Panc1 (cell line): ENCODE data around the gene RNF213. TPM values are rescaled to one million over a fixed set of nuclear protein-coding genes. Genes with fewer than 3 reads are reported as not detected.

Experiments used
- ATAC-seq: fragments of 200-7000 bp; cut with Tn5 transposase; 2 replicates; pipeline ENCODE4 v1.9.1; 2020; ENCODE audit warnings: mild to moderate bottlenecking, moderate library complexity
- BruUV-seq: library from RNA; stranded (reverse); fragments of 400-500 nt; replicated peaks from 2 replicates; lab custom pipeline; 2021; lab: Mats Ljungman, UMichigan
- CTCF ChIA-PET: fragments of 300-600 bp; sonication (Branson Sonifier 250); formaldehyde crosslinking; loops from one replicate; lab custom pipeline; 2022; ENCODE audit warnings: antibody characterized with exemption; lab: Charles Lee
- POLR2A ChIA-PET: fragments of 300-600 bp; sonication (Branson Sonifier 250); formaldehyde crosslinking; loops from one replicate; lab custom pipeline; 2022; ENCODE audit warnings: antibody characterized with exemption; lab: Charles Lee
- DNase-seq: peaks from one replicate; pipeline ENCODE4 v3.0.0-alpha.2; 2010; ENCODE audit warnings: low read depth, low spot score
- H3K27ac ChIP-seq: 2 replicates; pipeline ENCODE4 v1.5.1; 2011; ENCODE audit warnings: mild to moderate bottlenecking, low read length, inconsistent platforms
- H3K27me3 ChIP-seq: fragments of 200-500 bp; sonication (Bioruptor generic); 2 replicates; pipeline ENCODE4 v1.6.0; 2014; ENCODE audit warnings: low read length, inconsistent platforms; ENCODE audit not compliant: control insufficient read depth, insufficient read depth
- H3K36me3 ChIP-seq: fragments of 200-500 bp; sonication (Bioruptor generic); 2 replicates; pipeline ENCODE4 v1.5.1; 2014; ENCODE audit warnings: inconsistent platforms, mild to moderate bottlenecking, low read length, moderate library complexity; ENCODE audit not compliant: control insufficient read depth, insufficient read depth
- H3K4me1 ChIP-seq: 2 replicates; pipeline ENCODE4 v1.5.1; 2011; ENCODE audit warnings: inconsistent platforms, mild to moderate bottlenecking, low read length, moderate library complexity; ENCODE audit not compliant: control insufficient read depth, insufficient read depth
- H3K4me3 ChIP-seq, 2 experiments: 2 replicates each; pipeline ENCODE4 v1.5.1; 2011 to 2012; ENCODE audit warnings: low read depth in 2 of 2, low read length in 2 of 2, mild to moderate bottlenecking in 2 of 2, inconsistent platforms in 1 of 2, moderate library complexity in 1 of 2
- H3K9me3 ChIP-seq: fragments of 200-500 bp; sonication (Bioruptor generic); 2 replicates; pipeline ENCODE4 v1.5.1; 2014; ENCODE audit warnings: low read depth, mild to moderate bottlenecking, inconsistent platforms, low read length, moderate library complexity; ENCODE audit not compliant: control insufficient read depth, insufficient read depth
- POLR2AphosphoS5 ChIP-seq: IDR thresholded peaks from 2 replicates; pipeline ENCODE4 v1.6.1; 2012; ENCODE audit warnings: mild to moderate bottlenecking, low read depth, low read length, moderate library complexity
- REST ChIP-seq, 2 experiments: IDR thresholded peaks; 2 replicates each; pipeline ENCODE4 v1.6.1; 2011 to 2012; ENCODE audit warnings: low read depth in 2 of 2, control low read depth in 1 of 2, low read length in 1 of 2, mild to moderate bottlenecking in 1 of 2, moderate library complexity in 1 of 2; ENCODE audit not compliant: insufficient read depth in 1 of 2
- SIN3A ChIP-seq: IDR thresholded peaks from 2 replicates; pipeline ENCODE4 v1.6.1; 2012; ENCODE audit warnings: low read depth, mild to moderate bottlenecking, low read length, moderate library complexity, borderline replicate concordance; ENCODE audit not compliant: insufficient read depth
- TCF7L2 ChIP-seq: IDR thresholded peaks from 2 replicates; pipeline ENCODE4 v1.6.1; 2011; ENCODE audit warnings: mild to moderate bottlenecking, low read depth, low read length, inconsistent platforms
- in situ Hi-C: cut with HindIII; loops from 2 replicates; pipeline ENCODE4 v1.10.0; 2016; ENCODE audit warnings: low sequenced_read_pairs, low pct_unique_long_range_greater_than_20kb
- intact Hi-C: fragments of 100-400 bp; cut with micrococcal nuclease; formaldehyde crosslinking; loops from one replicate; pipeline ENCODE4 v1.10.0; 2022; ENCODE audit not compliant: unreplicated experiment
- total RNA-seq: library from RNA; stranded (reverse); gene quantifications from one replicate; pipeline ENCODE4 v1.2.1, GENCODE V29; 2021; ENCODE audit not compliant: unreplicated experiment
- TF ChIP-seq, protein P1 (sequence below): fragments of 450-650 bp; IDR thresholded peaks from 2 replicates; pipeline ENCODE4 v1.5.1; 2017; ENCODE audit warnings: mild to moderate bottlenecking

RNF213 gene
- total RNA-seq, 1 experiment from 2014 or later = 230 TPM

DNA sequence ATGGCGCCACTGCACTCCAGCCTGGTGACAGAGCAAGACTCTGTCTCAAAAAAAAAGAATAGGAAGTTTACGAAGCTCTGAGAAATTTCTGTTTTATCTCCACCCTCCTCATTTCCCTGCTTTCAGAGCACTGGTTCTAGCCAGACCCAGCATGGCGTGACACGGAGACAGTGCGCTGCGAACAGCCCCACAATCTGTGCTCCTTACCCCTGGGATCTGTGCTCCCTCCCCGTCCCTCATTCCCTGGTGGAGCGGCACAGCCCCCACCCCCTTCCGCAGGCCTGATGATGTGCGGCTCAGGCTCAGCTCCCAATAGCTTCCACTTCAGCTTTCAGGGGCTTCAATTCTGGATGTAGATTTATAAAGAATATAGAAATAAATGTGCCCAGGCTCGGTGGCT is 98.2 kb downstream of the RNF213 start:
- ChIA-PET CTCF (no interaction called here), POLR2A (no interaction called here)

DNA sequence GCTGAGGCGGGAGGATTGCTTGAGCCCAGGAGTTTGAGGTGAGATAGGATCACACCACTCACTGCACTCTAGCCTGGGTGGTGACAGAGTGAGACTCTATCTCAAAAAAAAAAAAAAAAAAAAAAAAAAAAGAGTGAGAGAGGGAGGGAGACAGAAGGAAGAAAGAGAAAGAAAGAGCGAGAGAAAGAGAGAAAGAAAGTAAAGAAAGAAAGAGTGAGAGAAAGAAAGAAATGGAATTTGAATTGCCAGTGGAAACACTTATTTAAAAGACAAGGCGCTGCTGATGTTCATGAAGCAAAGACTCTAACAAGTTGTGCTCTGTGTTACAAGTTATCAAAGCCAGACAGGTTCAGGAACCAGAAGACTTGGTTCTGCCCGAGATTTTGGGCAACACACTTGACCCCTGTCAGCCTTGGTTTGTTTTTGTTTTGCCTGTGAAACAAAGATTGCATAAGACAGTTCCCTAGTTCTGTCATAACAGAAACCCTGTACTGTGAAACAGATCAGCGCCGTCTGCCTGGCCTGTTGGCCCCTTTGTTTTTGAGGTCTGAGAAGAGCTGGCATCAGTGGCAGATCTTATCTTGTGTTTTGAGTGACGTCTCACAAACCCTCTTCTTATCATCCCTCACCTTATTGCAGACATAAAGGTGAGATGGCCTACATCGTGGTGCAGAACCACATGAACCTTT is 98.9 kb downstream of the RNF213 start:
- Histone ChIP-seq H3K36me3 (peaks cover 53% of the 10 kb centered on the region), H3K9me3 (no peaks in the 10 kb centered on the region), H3K4me3 (no peak overlapping the region), H3K4me1 (no peaks in the 10 kb centered on the region), H3K27me3 (no peaks in the 10 kb centered on the region), H3K27ac (no peak overlapping the region)
- in situ Hi-C loops = no loop called here
- intact Hi-C loops = no loop called here
- ChIA-PET CTCF (no interaction called here), POLR2A (no interaction called here)
- ATAC-seq = no peak
- no peak for TF ChIP-seq TCF7L2
- TF ChIP-seq REST (IDR thresholded peaks at IDR 0.05; ENCODE audit: insufficient read depth in 1 of 2, low read depth in 2 of 2, low read length in 1 of 2) = no peak
- TF ChIP-seq, protein P1, sequence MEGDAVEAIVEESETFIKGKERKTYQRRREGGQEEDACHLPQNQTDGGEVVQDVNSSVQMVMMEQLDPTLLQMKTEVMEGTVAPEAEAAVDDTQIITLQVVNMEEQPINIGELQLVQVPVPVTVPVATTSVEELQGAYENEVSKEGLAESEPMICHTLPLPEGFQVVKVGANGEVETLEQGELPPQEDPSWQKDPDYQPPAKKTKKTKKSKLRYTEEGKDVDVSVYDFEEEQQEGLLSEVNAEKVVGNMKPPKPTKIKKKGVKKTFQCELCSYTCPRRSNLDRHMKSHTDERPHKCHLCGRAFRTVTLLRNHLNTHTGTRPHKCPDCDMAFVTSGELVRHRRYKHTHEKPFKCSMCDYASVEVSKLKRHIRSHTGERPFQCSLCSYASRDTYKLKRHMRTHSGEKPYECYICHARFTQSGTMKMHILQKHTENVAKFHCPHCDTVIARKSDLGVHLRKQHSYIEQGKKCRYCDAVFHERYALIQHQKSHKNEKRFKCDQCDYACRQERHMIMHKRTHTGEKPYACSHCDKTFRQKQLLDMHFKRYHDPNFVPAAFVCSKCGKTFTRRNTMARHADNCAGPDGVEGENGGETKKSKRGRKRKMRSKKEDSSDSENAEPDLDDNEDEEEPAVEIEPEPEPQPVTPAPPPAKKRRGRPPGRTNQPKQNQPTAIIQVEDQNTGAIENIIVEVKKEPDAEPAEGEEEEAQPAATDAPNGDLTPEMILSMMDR = no peak
- TF ChIP-seq POLR2AphosphoS5 = no peak
- no peak for TF ChIP-seq SIN3A
- no peak for DNase-seq
- BruUV-seq = no TSS peak

More for the DNA sequence above, 98.2 kb downstream of the RNF213 start:
- no peak for DNase-seq
- Histone ChIP-seq H3K4me1 (no peaks in the 10 kb centered on the region), H3K4me3 (no peak overlapping the region), H3K9me3 (no peaks in the 10 kb centered on the region), H3K36me3 (peaks cover 48% of the 10 kb centered on the region), H3K27me3 (no peaks in the 10 kb centered on the region), H3K27ac (no peak overlapping the region)
- no peak for TF ChIP-seq TCF7L2
- no peak for TF ChIP-seq POLR2AphosphoS5
- TF ChIP-seq, protein P1 = no peak
- TF ChIP-seq REST (IDR thresholded peaks at IDR 0.05; ENCODE audit: insufficient read depth in 1 of 2, low read depth in 2 of 2, low read length in 1 of 2) = no peak
- TF ChIP-seq SIN3A = no peak
- intact Hi-C loops = no loop called here
- no peak for ATAC-seq
- in situ Hi-C loops = no loop called here
- BruUV-seq = no TSS peak
